HepG2 (cell line): Measurements from ENCODE around the gene SPATA32. TPM values are rescaled to one million over a fixed set of nuclear protein-coding genes. Genes with fewer than 3 reads are reported as not detected.

Source experiments
- ELF4 ChIP-seq: sonication (generic); formaldehyde crosslinking; IDR thresholded peaks from 2 replicates; pipeline ENCODE4 v1.5.0; 2020; ENCODE audit warnings: missing genetic modification reagents, mild to moderate bottlenecking, moderate library complexity, borderline replicate concordance
- FOXO1 ChIP-seq: sonication (generic); formaldehyde crosslinking; IDR thresholded peaks from 2 replicates; pipeline ENCODE4 v1.4.0; 2020; ENCODE audit warnings: missing genetic modification reagents
- FOXO4 ChIP-seq: sonication (generic); formaldehyde crosslinking; conservative IDR thresholded peaks from 2 replicates; pipeline ENCODE4 v1.8.1; 2023; ENCODE audit warnings: missing genetic modification reagents
- KMT2B ChIP-seq: IDR thresholded peaks from 2 replicates; pipeline ENCODE4 v1.6.1; 2016; ENCODE audit warnings: missing genetic modification reagents, missing compliant biosample characterization
- LBX2 ChIP-seq: sonication (generic); formaldehyde crosslinking; IDR thresholded peaks from 2 replicates; pipeline ENCODE4 v1.5.0; 2020; ENCODE audit warnings: missing genetic modification reagents, mild to moderate bottlenecking, borderline replicate concordance
- LCORL ChIP-seq, 2 experiments: fragments of 450-650 bp in 1 of 2; sonication (generic) in 1 of 2; formaldehyde crosslinking in 1 of 2; IDR thresholded peaks; 2 replicates each; pipeline versions ENCODE4 v1.5.0 to v1.6.1; 2017 to 2020; ENCODE audit warnings: antibody characterized with exemption in 1 of 2, missing genetic modification reagents in 1 of 2
- PHB2 ChIP-seq: fragments of 450-650 bp; IDR thresholded peaks from 2 replicates; pipeline ENCODE4 v1.6.1; 2018; ENCODE audit not compliant: partially characterized antibody
- RBAK ChIP-seq: sonication (generic); formaldehyde crosslinking; IDR thresholded peaks from 2 replicates; pipeline ENCODE4 v1.5.1; 2020; ENCODE audit warnings: mild to moderate bottlenecking, missing genetic modification reagents
- SIX1 ChIP-seq: sonication (generic); formaldehyde crosslinking; IDR thresholded peaks from 2 replicates; pipeline ENCODE4 v1.4.0; 2020; ENCODE audit warnings: missing genetic modification reagents, borderline replicate concordance
- SMAD3 ChIP-seq: sonication (generic); formaldehyde crosslinking; IDR thresholded peaks from 2 replicates; pipeline ENCODE4 v1.4.0; 2020; ENCODE audit warnings: missing genetic modification reagents
- STAT5B ChIP-seq: sonication (generic); formaldehyde crosslinking; IDR thresholded peaks from 2 replicates; pipeline ENCODE4 v1.4.0; 2020; ENCODE audit warnings: missing genetic modification reagents
- ZFP82 ChIP-seq: sonication (generic); formaldehyde crosslinking; IDR thresholded peaks from 2 replicates; pipeline ENCODE4 v1.5.1; 2020; ENCODE audit warnings: mild to moderate bottlenecking, missing genetic modification reagents, borderline replicate concordance
- ZNF20 ChIP-seq: sonication (generic); formaldehyde crosslinking; IDR thresholded peaks from 2 replicates; pipeline ENCODE4 v1.4.0; 2020; ENCODE audit warnings: mild to moderate bottlenecking, moderate library complexity, missing genetic modification reagents
- ZNF749 ChIP-seq: sonication (generic); formaldehyde crosslinking; IDR thresholded peaks from 2 replicates; pipeline ENCODE4 v1.8.0; 2022; ENCODE audit warnings: mild to moderate bottlenecking, missing genetic modification reagents, moderate library complexity, borderline replicate concordance
- polyA plus RNA-seq, 8 experiments: library from polyadenylated mRNA; depleted of rRNA in 3 of 8; stranded (reverse) in 7 of 8; unstranded in 1 of 8; fragments of >200 nt; fragmentation: Illumina TruSeq in 4 of 8; extraction: Trizol in 4 of 8; gene quantifications; 2 replicates each; pipeline versions ENCODE4 v1.2.1 to v1.2.3, GENCODE V29; 2011 to 2016; ENCODE audit warnings: low read depth in 4 of 8, missing spikeins in 1 of 8, mixed read lengths in 1 of 8; ENCODE audit not compliant: insufficient read depth in 1 of 8
- total RNA-seq, 5 experiments: library from RNA; depleted of rRNA; stranded (reverse); fragments of >200 nt; fragmentation: Illumina TruSeq; extraction: Trizol; gene quantifications; 2 replicates each; pipeline ENCODE4 v1.2.3, GENCODE V29; 2016; ENCODE audit warnings: low read depth in 1 of 5
- TF ChIP-seq, protein P1 (sequence below): sonication (generic); IDR thresholded peaks from 2 replicates; pipeline ENCODE4 v1.6.1; 2016; ENCODE audit warnings: low read depth, borderline replicate concordance
- TF ChIP-seq, protein P2 (sequence below): sonication (generic); formaldehyde crosslinking; IDR thresholded peaks from 2 replicates; pipeline ENCODE4 v1.8.0; 2022; ENCODE audit warnings: mild to moderate bottlenecking, missing genetic modification reagents
- TF ChIP-seq, protein P3 (sequence below): sonication (generic); formaldehyde crosslinking; IDR thresholded peaks from 2 replicates; pipeline ENCODE4 v1.8.1; 2022; ENCODE audit warnings: mild to moderate bottlenecking, missing genetic modification reagents
- TF ChIP-seq, protein P4 (sequence below): IDR thresholded peaks from 2 replicates; pipeline ENCODE4 v1.6.1; 2016; ENCODE audit warnings: low read depth, missing genetic modification reagents, missing compliant biosample characterization

SPATA32 gene
- total and polyA plus RNA-seq, 2 of the 13 experiments (the other 11 are each of a cell fraction or from before 2014, with no cell fraction given): not detected

- TF ChIP-seq, protein P1, sequence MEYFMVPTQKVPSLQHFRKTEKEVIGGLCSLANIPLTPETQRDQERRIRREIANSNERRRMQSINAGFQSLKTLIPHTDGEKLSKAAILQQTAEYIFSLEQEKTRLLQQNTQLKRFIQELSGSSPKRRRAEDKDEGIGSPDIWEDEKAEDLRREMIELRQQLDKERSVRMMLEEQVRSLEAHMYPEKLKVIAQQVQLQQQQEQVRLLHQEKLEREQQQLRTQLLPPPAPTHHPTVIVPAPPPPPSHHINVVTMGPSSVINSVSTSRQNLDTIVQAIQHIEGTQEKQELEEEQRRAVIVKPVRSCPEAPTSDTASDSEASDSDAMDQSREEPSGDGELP: no peak
- TF ChIP-seq, protein P2, sequence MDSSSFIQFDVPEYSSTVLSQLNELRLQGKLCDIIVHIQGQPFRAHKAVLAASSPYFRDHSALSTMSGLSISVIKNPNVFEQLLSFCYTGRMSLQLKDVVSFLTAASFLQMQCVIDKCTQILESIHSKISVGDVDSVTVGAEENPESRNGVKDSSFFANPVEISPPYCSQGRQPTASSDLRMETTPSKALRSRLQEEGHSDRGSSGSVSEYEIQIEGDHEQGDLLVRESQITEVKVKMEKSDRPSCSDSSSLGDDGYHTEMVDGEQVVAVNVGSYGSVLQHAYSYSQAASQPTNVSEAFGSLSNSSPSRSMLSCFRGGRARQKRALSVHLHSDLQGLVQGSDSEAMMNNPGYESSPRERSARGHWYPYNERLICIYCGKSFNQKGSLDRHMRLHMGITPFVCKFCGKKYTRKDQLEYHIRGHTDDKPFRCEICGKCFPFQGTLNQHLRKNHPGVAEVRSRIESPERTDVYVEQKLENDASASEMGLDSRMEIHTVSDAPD (CRISPR knock-in tag): no peak
- TF ChIP-seq, protein P3, sequence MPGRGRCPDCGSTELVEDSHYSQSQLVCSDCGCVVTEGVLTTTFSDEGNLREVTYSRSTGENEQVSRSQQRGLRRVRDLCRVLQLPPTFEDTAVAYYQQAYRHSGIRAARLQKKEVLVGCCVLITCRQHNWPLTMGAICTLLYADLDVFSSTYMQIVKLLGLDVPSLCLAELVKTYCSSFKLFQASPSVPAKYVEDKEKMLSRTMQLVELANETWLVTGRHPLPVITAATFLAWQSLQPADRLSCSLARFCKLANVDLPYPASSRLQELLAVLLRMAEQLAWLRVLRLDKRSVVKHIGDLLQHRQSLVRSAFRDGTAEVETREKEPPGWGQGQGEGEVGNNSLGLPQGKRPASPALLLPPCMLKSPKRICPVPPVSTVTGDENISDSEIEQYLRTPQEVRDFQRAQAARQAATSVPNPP (CRISPR knock-in tag): no peak
- TF ChIP-seq FOXO4 (CRISPR knock-in tag): no peak
- TF ChIP-seq RBAK (CRISPR knock-in tag): no peak
- no peak for TF ChIP-seq KMT2B (CRISPR knock-in tag)
- no peak for TF ChIP-seq PHB2
- no peak for TF ChIP-seq STAT5B (CRISPR knock-in tag)
- no peak for TF ChIP-seq SIX1 (CRISPR knock-in tag)
- no peak for TF ChIP-seq SMAD3 (CRISPR knock-in tag)
- TF ChIP-seq, protein P4, sequence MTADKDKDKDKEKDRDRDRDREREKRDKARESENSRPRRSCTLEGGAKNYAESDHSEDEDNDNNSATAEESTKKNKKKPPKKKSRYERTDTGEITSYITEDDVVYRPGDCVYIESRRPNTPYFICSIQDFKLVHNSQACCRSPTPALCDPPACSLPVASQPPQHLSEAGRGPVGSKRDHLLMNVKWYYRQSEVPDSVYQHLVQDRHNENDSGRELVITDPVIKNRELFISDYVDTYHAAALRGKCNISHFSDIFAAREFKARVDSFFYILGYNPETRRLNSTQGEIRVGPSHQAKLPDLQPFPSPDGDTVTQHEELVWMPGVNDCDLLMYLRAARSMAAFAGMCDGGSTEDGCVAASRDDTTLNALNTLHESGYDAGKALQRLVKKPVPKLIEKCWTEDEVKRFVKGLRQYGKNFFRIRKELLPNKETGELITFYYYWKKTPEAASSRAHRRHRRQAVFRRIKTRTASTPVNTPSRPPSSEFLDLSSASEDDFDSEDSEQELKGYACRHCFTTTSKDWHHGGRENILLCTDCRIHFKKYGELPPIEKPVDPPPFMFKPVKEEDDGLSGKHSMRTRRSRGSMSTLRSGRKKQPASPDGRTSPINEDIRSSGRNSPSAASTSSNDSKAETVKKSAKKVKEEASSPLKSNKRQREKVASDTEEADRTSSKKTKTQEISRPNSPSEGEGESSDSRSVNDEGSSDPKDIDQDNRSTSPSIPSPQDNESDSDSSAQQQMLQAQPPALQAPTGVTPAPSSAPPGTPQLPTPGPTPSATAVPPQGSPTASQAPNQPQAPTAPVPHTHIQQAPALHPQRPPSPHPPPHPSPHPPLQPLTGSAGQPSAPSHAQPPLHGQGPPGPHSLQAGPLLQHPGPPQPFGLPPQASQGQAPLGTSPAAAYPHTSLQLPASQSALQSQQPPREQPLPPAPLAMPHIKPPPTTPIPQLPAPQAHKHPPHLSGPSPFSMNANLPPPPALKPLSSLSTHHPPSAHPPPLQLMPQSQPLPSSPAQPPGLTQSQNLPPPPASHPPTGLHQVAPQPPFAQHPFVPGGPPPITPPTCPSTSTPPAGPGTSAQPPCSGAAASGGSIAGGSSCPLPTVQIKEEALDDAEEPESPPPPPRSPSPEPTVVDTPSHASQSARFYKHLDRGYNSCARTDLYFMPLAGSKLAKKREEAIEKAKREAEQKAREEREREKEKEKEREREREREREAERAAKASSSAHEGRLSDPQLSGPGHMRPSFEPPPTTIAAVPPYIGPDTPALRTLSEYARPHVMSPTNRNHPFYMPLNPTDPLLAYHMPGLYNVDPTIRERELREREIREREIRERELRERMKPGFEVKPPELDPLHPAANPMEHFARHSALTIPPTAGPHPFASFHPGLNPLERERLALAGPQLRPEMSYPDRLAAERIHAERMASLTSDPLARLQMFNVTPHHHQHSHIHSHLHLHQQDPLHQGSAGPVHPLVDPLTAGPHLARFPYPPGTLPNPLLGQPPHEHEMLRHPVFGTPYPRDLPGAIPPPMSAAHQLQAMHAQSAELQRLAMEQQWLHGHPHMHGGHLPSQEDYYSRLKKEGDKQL: no peak
- no peak for TF ChIP-seq ZNF749
- TF ChIP-seq ZFP82 (CRISPR knock-in tag): no peak
- TF ChIP-seq FOXO1: no peak
- TF ChIP-seq LBX2 (CRISPR knock-in tag): no peak
- peak; percentile 61 for TF ChIP-seq LCORL (IDR thresholded peaks at IDR 0.05)
- TF ChIP-seq LCORL (CRISPR knock-in tag; IDR thresholded peaks at IDR 0.05): peak; percentile 67
- TF ChIP-seq ZNF20 (CRISPR knock-in tag): no peak
- no peak for TF ChIP-seq ELF4 (CRISPR knock-in tag)
These were observed 31.7 kb upstream of the SPATA32 start (continued) for GRCh38 chr17:45293413-45294211.
